NT2/D1 (cell line): ENCODE data around the gene DDX31.

Experiments
- DNase-seq: peaks from one replicate; pipeline ENCODE4 v3.0.0-alpha.2; 2011; ENCODE audit warnings: low read depth, low spot score
- H3K27me3 ChIP-seq: 2 replicates; pipeline ENCODE4 v1.6.0; 2011; ENCODE audit warnings: mild to moderate bottlenecking; ENCODE audit not compliant: insufficient read length, insufficient read depth
- H3K36me3 ChIP-seq: 2 replicates; pipeline ENCODE4 v1.6.1; 2011; ENCODE audit warnings: mild to moderate bottlenecking, low read length, mixed read lengths; ENCODE audit not compliant: insufficient read depth, insufficient read length
- H3K4me1 ChIP-seq: 2 replicates; pipeline ENCODE4 v1.5.1; 2011; ENCODE audit not compliant: insufficient read depth, insufficient read length
- H3K4me3 ChIP-seq: 2 replicates; pipeline ENCODE4 v1.5.1; 2011; ENCODE audit warnings: low read depth; ENCODE audit not compliant: insufficient read length
- H3K9ac ChIP-seq: 2 replicates; pipeline ENCODE4 v1.6.0; 2011; ENCODE audit warnings: low read depth; ENCODE audit not compliant: insufficient read length
- H3K9me3 ChIP-seq: 2 replicates; pipeline ENCODE4 v1.5.1; 2011; ENCODE audit warnings: mild to moderate bottlenecking, low read length; ENCODE audit not compliant: insufficient read depth
- SUZ12 ChIP-seq: IDR thresholded peaks from 2 replicates; pipeline ENCODE4 v1.6.1; 2011; ENCODE audit not compliant: insufficient read length, insufficient read depth; ENCODE audit errors: extremely low read depth
- YY1 ChIP-seq: IDR thresholded peaks from 2 replicates; pipeline ENCODE4 v1.6.1; 2011; ENCODE audit not compliant: insufficient read length, insufficient read depth
- ZNF274 ChIP-seq: IDR thresholded peaks from 2 replicates; pipeline ENCODE4 v1.6.1; 2011; ENCODE audit warnings: mild to moderate bottlenecking, low read depth, low read length

DDX31 gene

GRCh38 chr9:132564526-132564925 lies 105.3 kb downstream of the DDX31 start:
- no peak overlapping the region for H3K9ac ChIP-seq
- no peaks in the 10 kb centered on the region for H3K27me3 ChIP-seq
- no peak for TF ChIP-seq ZNF274
- no peak for TF ChIP-seq YY1
- TF ChIP-seq SUZ12, result no peak
- H3K4me3 ChIP-seq, result no peak overlapping the region
- DNase-seq, result no peak
- peaks cover 9% of the 10 kb centered on the region for H3K9me3 ChIP-seq
- no peaks in the 10 kb centered on the region for H3K4me1 ChIP-seq
- no peaks in the 10 kb centered on the region for H3K36me3 ChIP-seq

- H3K36me3 ChIP-seq, result no peaks in the 10 kb centered on the region
- no peak for TF ChIP-seq ZNF274
- TF ChIP-seq YY1, result no peak
- no peak for TF ChIP-seq SUZ12
- no peaks in the 10 kb centered on the region for H3K27me3 ChIP-seq
Observed at GRCh38 chr9:132562306-132562573, 107.5 kb downstream of the DDX31 start.

GRCh38 chr9:132560616-132561202 lies 109.1 kb downstream of the DDX31 start:
- no peaks in the 10 kb centered on the region for H3K36me3 ChIP-seq
- no peaks in the 10 kb centered on the region for H3K27me3 ChIP-seq
- no peak overlapping the region for H3K9ac ChIP-seq
- H3K4me3 ChIP-seq, result no peak overlapping the region
- no peak for DNase-seq
- TF ChIP-seq SUZ12 (no peak), YY1 (no peak), ZNF274 (no peak)
- H3K4me1 ChIP-seq, result no peaks in the 10 kb centered on the region
- H3K9me3 ChIP-seq, result peaks cover 19% of the 10 kb centered on the region

More at GRCh38 chr9:132562306-132562573, 107.5 kb downstream of the DDX31 start:
- Histone ChIP-seq H3K4me1 (no peaks in the 10 kb centered on the region), H3K9me3 (peaks cover 19% of the 10 kb centered on the region), H3K9ac (no peak overlapping the region), H3K4me3 (no peak overlapping the region)
- no peak for DNase-seq

DNA sequence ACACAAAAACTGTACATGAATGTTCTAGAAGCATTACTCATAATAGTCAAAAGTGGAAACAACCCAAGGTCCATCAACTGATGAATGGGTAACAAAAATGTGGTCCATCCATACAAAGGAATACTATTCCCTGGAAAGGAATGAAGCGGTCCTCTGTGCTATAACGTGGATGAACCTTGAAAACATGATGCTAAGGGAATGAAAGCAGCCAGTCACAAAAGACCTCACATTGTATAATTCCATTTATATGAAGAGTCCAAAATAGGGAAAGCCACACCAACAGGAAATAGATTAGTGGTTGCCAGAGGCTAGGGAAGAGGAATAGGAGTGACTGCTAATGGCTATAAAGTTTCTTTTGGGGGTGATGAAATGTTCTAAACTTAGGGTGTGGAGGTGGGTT lies 110.1 kb downstream of the DDX31 start:
- H3K27me3 ChIP-seq, result no peaks in the 10 kb centered on the region
- H3K36me3 ChIP-seq, result no peaks in the 10 kb centered on the region
- TF ChIP-seq ZNF274 (no peak), YY1 (no peak), SUZ12 (no peak)
- no peak overlapping the region for H3K9ac ChIP-seq
- DNase-seq, result no peak
- H3K4me1 ChIP-seq, result no peaks in the 10 kb centered on the region
- peaks cover 19% of the 10 kb centered on the region for H3K9me3 ChIP-seq
- H3K4me3 ChIP-seq, result no peak overlapping the region

DNA sequence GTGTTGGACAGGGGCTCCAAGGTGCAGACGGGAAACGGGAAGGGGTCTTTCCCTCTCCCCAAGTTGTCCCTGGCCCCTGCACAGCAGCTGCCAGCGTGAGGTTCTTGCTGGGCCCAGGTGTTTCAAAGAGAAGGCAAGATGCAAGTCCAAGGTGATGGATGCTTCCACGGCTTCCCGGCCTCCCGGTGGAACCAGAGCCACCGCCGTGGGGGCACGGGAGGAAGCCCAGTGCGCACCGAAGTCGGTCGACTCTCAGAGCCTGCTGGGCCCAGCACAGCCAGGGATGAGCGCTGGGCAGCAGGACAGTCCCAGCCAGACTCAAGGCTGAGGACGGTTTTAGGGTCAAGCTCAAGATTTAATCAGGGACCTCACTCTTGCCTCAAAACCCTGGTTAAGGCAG lies 112.6 kb downstream of the DDX31 start:
- H3K4me3 ChIP-seq, result no peak overlapping the region
- TF ChIP-seq YY1, result no peak
- no peak for TF ChIP-seq SUZ12
- no peak for TF ChIP-seq ZNF274
- no peaks in the 10 kb centered on the region for H3K27me3 ChIP-seq
- no peaks in the 10 kb centered on the region for H3K4me1 ChIP-seq
- no peak for DNase-seq
- peaks cover 19% of the 10 kb centered on the region for H3K9me3 ChIP-seq
- H3K36me3 ChIP-seq, result no peaks in the 10 kb centered on the region
- H3K9ac ChIP-seq, result no peak overlapping the region

- H3K4me3 ChIP-seq, result no peak overlapping the region
- H3K9me3 ChIP-seq, result peaks cover 19% of the 10 kb centered on the region
- no peak for TF ChIP-seq ZNF274
- TF ChIP-seq SUZ12, result no peak
- no peak for TF ChIP-seq YY1
- H3K36me3 ChIP-seq, result no peaks in the 10 kb centered on the region
- H3K9ac ChIP-seq, result no peak overlapping the region
- peaks cover 1% of the 10 kb centered on the region for H3K4me1 ChIP-seq
- DNase-seq, result no peak
- no peaks in the 10 kb centered on the region for H3K27me3 ChIP-seq
Observed at GRCh38 chr9:132556714-132557113, 113.1 kb downstream of the DDX31 start.

DNA sequence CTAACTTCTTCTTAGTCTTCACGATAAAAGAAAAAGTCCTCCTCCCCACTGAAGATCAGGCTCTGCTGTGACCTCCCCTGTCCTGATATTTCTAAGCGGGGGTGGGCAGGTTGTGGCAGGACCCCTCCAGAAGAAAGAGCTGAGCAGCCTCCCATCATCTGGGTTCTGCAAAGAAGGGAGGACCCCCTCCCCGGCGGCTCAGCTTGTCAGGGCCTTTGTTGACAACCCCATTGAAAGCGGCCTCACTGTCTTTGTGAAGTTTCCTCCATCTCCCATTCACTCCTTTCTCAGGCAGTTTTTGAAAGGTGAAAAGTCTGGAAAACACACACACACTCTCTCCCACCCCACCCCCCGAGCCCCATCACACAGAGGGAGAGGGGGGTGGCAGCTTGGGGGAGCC lies 113.5 kb downstream of the DDX31 start:
- TF ChIP-seq SUZ12 (no peak), YY1 (no peak), ZNF274 (no peak)
- H3K4me1 ChIP-seq, result peaks cover 3% of the 10 kb centered on the region

GRCh38 chr9:132555528-132555927 lies 114.3 kb downstream of the DDX31 start:
- no peaks in the 10 kb centered on the region for H3K27me3 ChIP-seq
- TF ChIP-seq SUZ12 (no peak), YY1 (no peak), ZNF274 (no peak)
- H3K9me3 ChIP-seq, result peaks cover 19% of the 10 kb centered on the region
- DNase-seq, result no peak
- H3K4me3 ChIP-seq, result no peak overlapping the region
- H3K4me1 ChIP-seq, result peaks cover 3% of the 10 kb centered on the region
- H3K36me3 ChIP-seq, result no peaks in the 10 kb centered on the region
- no peak overlapping the region for H3K9ac ChIP-seq

More for the DNA sequence above, 113.5 kb downstream of the DDX31 start:
- Histone ChIP-seq H3K4me3 (no peak overlapping the region), H3K9ac (no peak overlapping the region), H3K36me3 (no peaks in the 10 kb centered on the region), H3K27me3 (no peaks in the 10 kb centered on the region), H3K9me3 (peaks cover 19% of the 10 kb centered on the region)
- DNase-seq, result no peak
